SU-DHL-6 (cell line): Measurements from ENCODE around the gene ACTN1.
"Not testable (repeated sequence)": the region's sequence is repeated elsewhere in the genome, so short reads cannot be mapped to it uniquely, and the experiment has no call there.

Source experiments
- H2AFZ ChIP-seq: fragments of 200-600 bp; sonication (generic); 2 replicates; pipeline ENCODE4 v1.6.1; 2014; ENCODE audit warnings: low read depth, mild to moderate bottlenecking, moderate library complexity, mixed read lengths, antibody characterized with exemption, low read length; ENCODE audit not compliant: severe bottlenecking
- H3F3A ChIP-seq: fragments of 200-600 bp; shearing (Covaris generic); 2 replicates; pipeline ENCODE4 v1.6.0; 2016; ENCODE audit warnings: antibody characterized with exemption, mild to moderate bottlenecking; ENCODE audit not compliant: insufficient read depth
- H3K27ac ChIP-seq: fragments of 200-600 bp; sonication (generic); 2 replicates; pipeline ENCODE4 v1.5.1; 2016; ENCODE audit warnings: low read depth, mild to moderate bottlenecking, low read length, moderate library complexity, mixed read lengths
- H3K27me3 ChIP-seq: fragments of 200-600 bp; sonication (generic), shearing (Covaris generic); 2 replicates; pipeline ENCODE4 v1.6.0; 2014; ENCODE audit warnings: mild to moderate bottlenecking, low read length
- H3K36me3 ChIP-seq: fragments of 200-600 bp; sonication (generic); 2 replicates; pipeline ENCODE4 v1.6.1; 2014; ENCODE audit warnings: mild to moderate bottlenecking, low read length, mixed read lengths
- H3K4me2 ChIP-seq: fragments of 300-600, 200-600 bp; shearing (Covaris generic), sonication (generic); 2 replicates; pipeline ENCODE4 v1.6.0; 2014; ENCODE audit warnings: low read length, low read depth, mild to moderate bottlenecking; ENCODE audit not compliant: poor library complexity, severe bottlenecking
- H3K4me3 ChIP-seq: fragments of 200-600 bp; sonication (generic); 2 replicates; pipeline ENCODE4 v1.5.1; 2014; ENCODE audit warnings: antibody characterized with exemption, low read length, mild to moderate bottlenecking, mixed read lengths; ENCODE audit not compliant: insufficient read depth, poor library complexity, severe bottlenecking
- H3K79me2 ChIP-seq: fragments of 200-600 bp; sonication (generic); 2 replicates; pipeline ENCODE4 v1.6.1; 2014; ENCODE audit warnings: mild to moderate bottlenecking, low read length, moderate library complexity; ENCODE audit not compliant: insufficient read depth
- H3K9ac ChIP-seq: fragments of 200-600 bp; sonication (generic); 2 replicates; pipeline ENCODE4 v1.7.0; 2014; ENCODE audit warnings: mild to moderate bottlenecking, low read length
- H3K9me2 ChIP-seq: fragments of 200-600 bp; sonication (generic); replicated peaks from 2 replicates; pipeline ENCODE4 v1.6.1; 2014; ENCODE audit warnings: low read length; ENCODE audit not compliant: insufficient read depth
- H3K9me3 ChIP-seq: fragments of 200-600 bp; sonication (generic); 2 replicates; pipeline ENCODE4 v1.6.1; 2014; ENCODE audit warnings: low read length, mixed read lengths; ENCODE audit not compliant: insufficient read depth
- H4K20me1 ChIP-seq: fragments of 200-600 bp; sonication (generic); 2 replicates; pipeline ENCODE4 v1.6.1; 2014; ENCODE audit warnings: low read depth, mild to moderate bottlenecking, antibody characterized with exemption, low read length, moderate library complexity, mixed read lengths
- CTCF ChIP-seq: fragments of 200-600 bp; sonication (generic); IDR thresholded peaks from one replicate; pipeline ENCODE4 v1.5.1; 2017; ENCODE audit warnings: antibody characterized with exemption, mild to moderate bottlenecking, low read length, moderate library complexity; ENCODE audit not compliant: insufficient read depth, poor library complexity, severe bottlenecking
- EZH2phosphoT487 ChIP-seq: fragments of 200-600 bp; sonication (generic), shearing (Covaris generic); conservative IDR thresholded peaks from 2 replicates; pipeline ENCODE4 v1.6.1; 2018; ENCODE audit warnings: mild to moderate bottlenecking, antibody characterized with exemption, low read length, moderate library complexity, mixed read lengths

The ACTN1 gene

GRCh38 chr14:68856572-68856971 lies 122.5 kb downstream of the ACTN1 start:
- Histone ChIP-seq H3K27ac (no peak overlapping the region), H3K9me3 (peaks cover 4% of the 10 kb centered on the region; the same call in 1 of the 2 replicates), H3K36me3 (no peaks in the 10 kb centered on the region), H3K27me3 (no peaks in the 10 kb centered on the region), H3K4me2 (no peak overlapping the region), H3K79me2 (no peaks in the 10 kb centered on the region), H4K20me1 (no peaks in the 10 kb centered on the region), H2AFZ (no peak overlapping the region), H3K4me3 (no peak overlapping the region), H3F3A (no peaks in the 10 kb centered on the region), H3K9me2 (no peaks in the 10 kb centered on the region), H3K9ac (no peak overlapping the region)
- TF ChIP-seq EZH2phosphoT487 (no peak), CTCF (no peak)

- no peaks in the 10 kb centered on the region for H4K20me1 ChIP-seq
- TF ChIP-seq CTCF (no peak), EZH2phosphoT487 (no peak)
- H3K9me2 ChIP-seq, result no peaks in the 10 kb centered on the region
- H3K4me3 ChIP-seq, result no peak overlapping the region
- H3K9ac ChIP-seq, result no peak overlapping the region
- H3K79me2 ChIP-seq, result no peaks in the 10 kb centered on the region
- no peaks in the 10 kb centered on the region for H3K36me3 ChIP-seq
- no peaks in the 10 kb centered on the region for H3F3A ChIP-seq
- no peaks in the 10 kb centered on the region for H3K27me3 ChIP-seq
- H3K9me3 ChIP-seq, result peaks cover 4% of the 10 kb centered on the region; the same call in 1 of the 2 replicates
- no peak overlapping the region for H2AFZ ChIP-seq
- no peak overlapping the region for H3K4me2 ChIP-seq
- H3K27ac ChIP-seq, result no peak overlapping the region
These were observed 124.7 kb downstream of the ACTN1 start for GRCh38 chr14:68854421-68854820.

GRCh38 chr14:68853749-68854148 lies 125.4 kb downstream of the ACTN1 start:
- no peak overlapping the region for H3K4me2 ChIP-seq
- no peaks in the 10 kb centered on the region for H3K36me3 ChIP-seq
- no peaks in the 10 kb centered on the region for H3F3A ChIP-seq
- no peak overlapping the region for H3K27ac ChIP-seq
- TF ChIP-seq EZH2phosphoT487, result no peak
- TF ChIP-seq CTCF, result no peak
- peaks cover 4% of the 10 kb centered on the region; the same call in 1 of the 2 replicates for H3K9me3 ChIP-seq
- H3K9ac ChIP-seq, result no peak overlapping the region
- H2AFZ ChIP-seq, result no peak overlapping the region
- H3K27me3 ChIP-seq, result no peaks in the 10 kb centered on the region
- no peaks in the 10 kb centered on the region for H3K9me2 ChIP-seq
- no peaks in the 10 kb centered on the region for H4K20me1 ChIP-seq
- H3K4me3 ChIP-seq, result no peak overlapping the region
- H3K79me2 ChIP-seq, result no peaks in the 10 kb centered on the region

- not testable (repeated sequence) for H3K4me3 ChIP-seq, H3K9me3 ChIP-seq, H2AFZ ChIP-seq, H3F3A ChIP-seq, H3K9ac ChIP-seq, H3K27me3 ChIP-seq, H3K36me3 ChIP-seq, H3K27ac ChIP-seq, H3K9me2 ChIP-seq, H3K4me2 ChIP-seq, H3K79me2 ChIP-seq, H4K20me1 ChIP-seq
These were observed 126.6 kb downstream of the ACTN1 start for GRCh38 chr14:68852493-68852892.
